HepG2 (cell line): ENCODE measurements around the gene TMTC4. TPM values are rescaled to one million over a fixed set of nuclear protein-coding genes. Genes with fewer than 3 reads are reported as not detected.

Experiments
- ATAC-seq: fragments of 200-7000 bp; cut with Tn5 transposase; 3 replicates; pipeline ENCODE4 v1.9.1; 2020; ENCODE audit warnings: mild to moderate bottlenecking, moderate library complexity
- BruUV-seq: library from RNA; stranded (reverse); fragments of 400-500 nt; replicated peaks from 2 replicates; lab custom pipeline; 2021; lab: Mats Ljungman, UMichigan
- CTCF ChIA-PET: fragments of 300-600 bp; formaldehyde crosslinking; extraction: SDS; loops from one replicate; lab custom pipeline; 2021; ENCODE audit warnings: low total read pairs, inconsistent platforms, low intra/inter-chr PET ratio; lab: Yijun Ruan, JAX
- POLR2A ChIA-PET: fragments of 350-600 bp; sonication (Branson Sonifier 250); formaldehyde crosslinking; loops from one replicate; lab custom pipeline; 2020; ENCODE audit warnings: antibody characterized with exemption, inconsistent platforms; lab: Yijun Ruan, JAX
- DNase-seq: peaks from one replicate; pipeline ENCODE4 v3.0.0-alpha.2; 2015; ENCODE audit warnings: low spot score
- FAIRE-seq: peaks from 3 replicates; lab custom pipeline; 2011; peaks lifted over from hg19 to GRCh38; lab: Jason Lieb, UNC
- H2AFZ ChIP-seq: one replicate; pipeline ENCODE4 v1.6.1; 2011; ENCODE audit warnings: low read length, inconsistent platforms
- H3K27ac ChIP-seq: fragments of 300-600 bp; 3 replicates; pipeline ENCODE4 v1.8.0; 2011; ENCODE audit warnings: mixed run types, mild to moderate bottlenecking, mixed read lengths, low read length, inconsistent platforms; ENCODE audit not compliant: insufficient read depth; ENCODE audit errors: extremely low read length
- H3K27me3 ChIP-seq, 2 experiments: fragments of 200-600 bp in 1 of 2; 2 replicates in 1 of 2; 3 replicates in 1 of 2; pipeline versions ENCODE4 v1.6.0 to v1.8.0; 2011; ENCODE audit warnings: low read length in 2 of 2, mild to moderate bottlenecking in 2 of 2, moderate library complexity in 2 of 2, inconsistent platforms in 1 of 2; ENCODE audit not compliant: insufficient read depth in 2 of 2, control insufficient read depth in 1 of 2
- H3K36me3 ChIP-seq, 2 experiments: fragments of 200-600 bp in 1 of 2; replicated peaks in 1 of 2; 2 replicates in 1 of 2; 3 replicates in 1 of 2; pipeline versions ENCODE4 v1.5.1 to v1.8.0; 2011; ENCODE audit warnings: low read length in 2 of 2, inconsistent platforms in 1 of 2; ENCODE audit not compliant: insufficient read depth in 2 of 2, control insufficient read depth in 1 of 2
- H3K4me1 ChIP-seq: 2 replicates; pipeline ENCODE4 v1.5.1; 2012; ENCODE audit warnings: low read length, inconsistent platforms; ENCODE audit not compliant: insufficient read depth
- H3K4me2 ChIP-seq: 2 replicates; pipeline ENCODE4 v1.6.0; 2011; ENCODE audit warnings: low read depth, low read length, inconsistent platforms
- H3K4me3 ChIP-seq, 3 experiments: fragments of 200-600 bp in 1 of 3; sonication (generic), shearing (Covaris generic) in 1 of 3; replicated peaks in 1 of 3; 2 replicates each; pipeline ENCODE4 v1.5.1; 2011 to 2016; ENCODE audit warnings: low read length in 3 of 3, inconsistent platforms in 2 of 3, low read depth in 2 of 3, mild to moderate bottlenecking in 2 of 3, control low read depth in 1 of 3, mixed read lengths in 1 of 3; ENCODE audit not compliant: insufficient read depth in 1 of 3
- H3K79me2 ChIP-seq: one replicate; pipeline ENCODE4 v1.6.1; 2011; ENCODE audit warnings: low read length, inconsistent platforms; ENCODE audit not compliant: insufficient read depth
- H3K9ac ChIP-seq: 2 replicates; pipeline ENCODE4 v1.6.0; 2011; ENCODE audit warnings: mild to moderate bottlenecking, low read depth, low read length, inconsistent platforms; ENCODE audit not compliant: insufficient read depth
- H3K9me3 ChIP-seq: 2 replicates; pipeline ENCODE4 v1.5.1; 2012; ENCODE audit warnings: mild to moderate bottlenecking, low read length
- H4K20me1 ChIP-seq: 2 replicates; pipeline ENCODE4 v1.6.0; 2011; ENCODE audit warnings: inconsistent platforms, mild to moderate bottlenecking, low read length, moderate library complexity; ENCODE audit not compliant: insufficient read depth
- ARID4A ChIP-seq: sonication (generic); formaldehyde crosslinking; IDR thresholded peaks from 2 replicates; pipeline ENCODE4 v1.5.0; 2020; ENCODE audit warnings: mild to moderate bottlenecking, missing genetic modification reagents, borderline replicate concordance
- FOSL2 ChIP-seq: sonication (generic); formaldehyde crosslinking; IDR thresholded peaks from 2 replicates; pipeline ENCODE4 v1.4.0; 2020; ENCODE audit warnings: missing genetic modification reagents
- HMGXB4 ChIP-seq, 2 experiments: sonication (generic) in 1 of 2; formaldehyde crosslinking in 1 of 2; IDR thresholded peaks; 2 replicates each; pipeline versions ENCODE4 v1.4.0 to v1.6.1; 2018 to 2020; ENCODE audit warnings: missing genetic modification reagents in 2 of 2, borderline replicate concordance in 1 of 2, low read depth in 1 of 2, mild to moderate bottlenecking in 1 of 2, missing biosample characterization in 1 of 2
- HOXA9 ChIP-seq: sonication (generic); formaldehyde crosslinking; IDR thresholded peaks from 2 replicates; pipeline ENCODE4 v1.8.1; 2022; ENCODE audit warnings: missing genetic modification reagents, mild to moderate bottlenecking, moderate library complexity, borderline replicate concordance
- KDM2A ChIP-seq: sonication (generic); formaldehyde crosslinking; IDR thresholded peaks from 2 replicates; pipeline ENCODE4 v1.4.0; 2020; ENCODE audit warnings: low read depth, missing genetic modification reagents, borderline replicate concordance
- UBTF ChIP-seq: sonication (generic); formaldehyde crosslinking; IDR thresholded peaks from 2 replicates; pipeline ENCODE4 v1.4.0; 2020; ENCODE audit warnings: mild to moderate bottlenecking, missing genetic modification reagents
- ZIK1 ChIP-seq: sonication (generic); formaldehyde crosslinking; IDR thresholded peaks from 2 replicates; pipeline ENCODE4 v1.5.0; 2020; ENCODE audit warnings: mild to moderate bottlenecking, low read depth, missing genetic modification reagents, borderline replicate concordance
- ZNF879 ChIP-seq: sonication (generic); formaldehyde crosslinking; IDR thresholded peaks from 2 replicates; pipeline ENCODE4 v1.8.1; 2023; ENCODE audit warnings: missing genetic modification reagents
- WGBS: methylation state at CpG from one replicate; pipeline ENCODE4 v1.1.6; 2017; ENCODE audit warnings: low lambda C conversion rate; 5-methylcytosine and 5-hydroxymethylcytosine counted together
- in situ Hi-C: cut with HindIII; loops from 2 replicates; pipeline ENCODE4 v1.10.0; 2017; ENCODE audit warnings: low pct_unique_long_range_greater_than_20kb; ENCODE audit not compliant: extremely low pct_ligation_motif_present
- intact Hi-C: fragments of 100-400 bp; cut with micrococcal nuclease; formaldehyde crosslinking; loops from one replicate; pipeline ENCODE4 v1.10.0; 2022; ENCODE audit not compliant: unreplicated experiment
- polyA plus RNA-seq, 8 experiments: library from polyadenylated mRNA; depleted of rRNA in 3 of 8; stranded (reverse) in 7 of 8; unstranded in 1 of 8; fragments of >200 nt; fragmentation: Illumina TruSeq in 4 of 8; extraction: Trizol in 4 of 8; gene quantifications; 2 replicates each; pipeline versions ENCODE4 v1.2.1 to v1.2.3, GENCODE V29; 2011 to 2016; ENCODE audit warnings: low read depth in 4 of 8, missing spikeins in 1 of 8, mixed read lengths in 1 of 8; ENCODE audit not compliant: insufficient read depth in 1 of 8
- total RNA-seq, 5 experiments: library from RNA; depleted of rRNA; stranded (reverse); fragments of >200 nt; fragmentation: Illumina TruSeq; extraction: Trizol; gene quantifications; 2 replicates each; pipeline ENCODE4 v1.2.3, GENCODE V29; 2016; ENCODE audit warnings: low read depth in 1 of 5

The TMTC4 gene
- total and polyA plus RNA-seq, 2 of the 13 experiments (the other 11 are each of a cell fraction or from before 2014, with no cell fraction given), result 16.0 to 22.6 TPM

- peak; percentile 63 for FAIRE-seq
- H3K4me2 ChIP-seq, result peak overlapping the region; percentile 72
- peak; percentile 38; the same call in 1 of the 2 replicates for TF ChIP-seq UBTF (CRISPR knock-in tag)
- TF ChIP-seq ARID4A (CRISPR knock-in tag), result peak; percentile 14; the same call in 1 of the 2 replicates
- no peak for TF ChIP-seq ZIK1 (CRISPR knock-in tag)
- no peak for TF ChIP-seq HOXA9
- peak; percentile 67 for TF ChIP-seq KDM2A (CRISPR knock-in tag)
- TF ChIP-seq ZNF879 (CRISPR knock-in tag), result no peak
- TF ChIP-seq FOSL2 (CRISPR knock-in tag), result peak; percentile 78
- peak; percentile 27 to 31; a peak in 1 of 4 replicates for TF ChIP-seq HMGXB4 (CRISPR knock-in tag; IDR thresholded peaks at IDR 0.05; ENCODE audit: borderline replicate concordance in 1 of 2, low read depth in 1 of 2)
Measured at GRCh38 chr13:100694722-100695508, 20.3 kb upstream of the TMTC4 start.

More at GRCh38 chr13:100694722-100695508, 20.3 kb upstream of the TMTC4 start:
- Histone ChIP-seq H3K9me3 (peaks cover 9% of the 10 kb centered on the region), H3K27ac (no peak overlapping the region), H3K79me2 (no peaks in the 10 kb centered on the region), H3K4me1 (peaks cover 12% of the 10 kb centered on the region), H3K9ac (no peak overlapping the region; the same call in 1 of the 2 replicates), H3K27me3 (peaks cover 0 to 9% of the 10 kb centered on the region in 2 experiments; a peak in 1 of 5 replicates), H4K20me1 (no peaks in the 10 kb centered on the region), H2AFZ (peak overlapping the region; percentile 52), H3K4me3 (peak overlapping the region in 1 of 3 experiments; percentile 42; a peak in 2 of 6 replicates), H3K36me3 (no peaks in the 10 kb centered on the region)
- no TSS peak for BruUV-seq
- CTCF ChIA-PET, result no interaction called here
- peak; percentile 55 for DNase-seq
- 7% methylated on average over 11 of the region's 12 CpGs for WGBS
- in situ Hi-C loops (loop anchor here (25.0 kb wide), 1 partner anchor 417 kb away; no protein-coding TSS in a partner anchor), intact Hi-C loops (loop anchor here (1.0 kb wide), 2 partner anchors 133 to 406 kb away; no protein-coding TSS in a partner anchor)
- peak; percentile 100 for ATAC-seq
- POLR2A ChIA-PET, result no interaction called here
